ENCODE data around the gene SLC22A4.

The SLC22A4 gene

GRCh38 chr5:132262882-132263547 is 31.2 kb upstream of the SLC22A4 start:
- no peak for DNase-seq (ENCODE audit: low spot score)

GRCh38 chr5:132263548-132264261 is 30.5 kb upstream of the SLC22A4 start:
- DNase-seq (ENCODE audit: low spot score) = no peak

GRCh38 chr5:132264546-132265335 is 29.5 kb upstream of the SLC22A4 start:
- no peak for DNase-seq (ENCODE audit: low spot score)

GRCh38 chr5:132265336-132266030 is 28.7 kb upstream of the SLC22A4 start:
- DNase-seq (ENCODE audit: low spot score) = no peak

GRCh38 chr5:132266031-132266835 is 28.0 kb upstream of the SLC22A4 start:
- no peak for DNase-seq (ENCODE audit: low spot score)

GRCh38 chr5:132266836-132267160 is 27.4 kb upstream of the SLC22A4 start:
- DNase-seq (ENCODE audit: low spot score) = no peak

GRCh38 chr5:132267166-132267739 is 26.9 kb upstream of the SLC22A4 start:
- no peak for DNase-seq (ENCODE audit: low spot score)

- DNase-seq (ENCODE audit: low spot score) = no peak
These were observed 26.0 kb upstream of the SLC22A4 start for GRCh38 chr5:132267931-132268768.

- DNase-seq (ENCODE audit: low spot score) = no peak
These were observed 25.2 kb upstream of the SLC22A4 start for GRCh38 chr5:132268769-132269551.

- no peak for DNase-seq (ENCODE audit: low spot score)
These were observed 24.4 kb upstream of the SLC22A4 start for GRCh38 chr5:132269635-132270334.

GRCh38 chr5:132270335-132270665 is 23.9 kb upstream of the SLC22A4 start:
- DNase-seq (ENCODE audit: low spot score) = no peak

- peak; percentile 70 for DNase-seq (ENCODE audit: low spot score)
These were observed 23.5 kb upstream of the SLC22A4 start for GRCh38 chr5:132270706-132271105.

- DNase-seq (ENCODE audit: low spot score) = no peak
These were observed 22.6 kb upstream of the SLC22A4 start for GRCh38 chr5:132271251-132272246.

GRCh38 chr5:132272311-132273210 is 21.6 kb upstream of the SLC22A4 start:
- DNase-seq (ENCODE audit: low spot score) = peak; percentile 62

- DNase-seq (ENCODE audit: low spot score) = no peak
These were observed 20.6 kb upstream of the SLC22A4 start for GRCh38 chr5:132273631-132274030.

GRCh38 chr5:132274050-132274792 is 20.0 kb upstream of the SLC22A4 start:
- no peak for DNase-seq (ENCODE audit: low spot score)
